ENCODE results near the gene MGMT.

MGMT gene

DNA sequence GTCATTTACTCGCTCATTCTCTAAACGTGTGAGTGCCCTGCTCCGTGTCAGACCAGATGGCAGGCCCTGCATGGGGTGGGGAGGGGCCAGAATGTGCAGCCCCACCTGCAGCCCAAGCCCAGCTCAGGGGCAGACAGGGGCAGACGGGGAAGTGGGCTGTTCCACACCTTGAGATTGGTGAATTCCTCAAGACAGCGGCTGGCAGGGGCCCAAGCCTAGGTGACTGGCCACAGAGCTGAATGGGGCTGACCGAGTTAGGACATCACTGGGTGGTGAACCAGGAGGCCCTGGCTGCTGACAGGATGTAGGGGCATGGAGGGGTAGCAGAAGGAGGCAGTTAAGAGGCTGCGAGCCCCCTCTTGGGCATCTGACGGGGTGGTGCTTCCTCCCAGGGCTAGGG is 79.1 kb downstream of the MGMT start:
- DNase-seq: no peak

DNA sequence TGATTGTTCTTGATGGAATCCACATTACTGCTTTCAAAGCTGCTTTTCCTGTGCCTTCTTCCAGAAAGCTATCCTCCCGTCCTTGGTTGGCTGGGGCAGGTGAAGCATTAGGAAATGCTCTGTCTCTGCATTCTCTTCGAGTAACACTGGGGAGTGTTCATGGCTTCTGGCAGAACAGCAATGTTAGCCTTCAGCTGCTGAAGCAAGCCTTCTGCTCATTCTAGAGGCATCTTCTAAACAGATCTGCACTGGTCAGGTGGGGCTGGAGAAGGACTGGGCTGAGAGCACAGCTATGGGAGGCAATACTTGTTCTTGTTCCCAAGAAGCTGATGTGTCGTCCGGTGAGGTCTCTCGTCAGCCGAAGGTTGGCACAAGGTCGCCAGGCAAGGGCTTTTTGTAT is 80.6 kb downstream of the MGMT start:
- no peak for DNase-seq

- DNase-seq: no peak
Observed at GRCh38 chr10:129548600-129548999, 81.6 kb downstream of the MGMT start.

DNA sequence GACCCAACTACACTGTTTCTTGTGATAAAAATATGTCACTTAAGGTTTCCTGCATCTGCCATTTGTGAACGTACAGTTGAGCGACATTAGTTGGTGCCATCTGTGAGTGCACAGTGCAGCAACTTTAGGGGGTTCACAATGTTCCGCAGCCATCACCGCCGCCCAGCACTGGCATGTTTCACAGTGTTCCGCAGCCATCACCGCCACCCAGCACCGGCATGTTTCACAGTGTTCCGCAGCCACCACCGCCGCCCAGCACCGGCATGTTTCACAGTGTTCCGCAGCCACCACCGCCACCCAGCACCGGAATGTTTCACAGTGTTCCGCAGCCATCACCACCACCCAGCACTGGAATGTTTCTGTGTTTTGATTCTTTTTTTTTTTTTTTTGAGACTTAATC is 83.0 kb downstream of the MGMT start:
- DNase-seq: no peak

GRCh38 chr10:129550658-129551057 is 83.6 kb downstream of the MGMT start:
- DNase-seq: no peak

DNA sequence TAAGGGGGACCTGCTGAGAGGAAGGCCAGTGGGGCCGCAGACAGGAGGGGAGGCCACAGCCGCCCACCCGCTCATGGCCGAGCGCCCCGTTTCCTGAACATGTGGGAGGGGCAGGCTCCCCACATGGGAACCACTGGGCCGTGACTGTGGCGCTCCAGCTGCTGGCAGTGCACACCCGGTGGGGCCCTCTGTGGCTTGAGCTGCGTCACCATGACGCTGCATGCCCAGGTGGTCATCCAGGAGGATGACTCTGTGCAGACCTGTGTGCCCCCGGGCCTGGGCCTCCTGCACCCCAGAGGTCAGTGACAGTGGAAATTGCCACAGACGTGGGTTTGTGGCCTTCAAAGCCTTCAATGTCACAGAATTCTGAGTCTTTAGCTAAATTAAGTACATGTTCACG is 85.1 kb downstream of the MGMT start:
- DNase-seq: no peak

DNA sequence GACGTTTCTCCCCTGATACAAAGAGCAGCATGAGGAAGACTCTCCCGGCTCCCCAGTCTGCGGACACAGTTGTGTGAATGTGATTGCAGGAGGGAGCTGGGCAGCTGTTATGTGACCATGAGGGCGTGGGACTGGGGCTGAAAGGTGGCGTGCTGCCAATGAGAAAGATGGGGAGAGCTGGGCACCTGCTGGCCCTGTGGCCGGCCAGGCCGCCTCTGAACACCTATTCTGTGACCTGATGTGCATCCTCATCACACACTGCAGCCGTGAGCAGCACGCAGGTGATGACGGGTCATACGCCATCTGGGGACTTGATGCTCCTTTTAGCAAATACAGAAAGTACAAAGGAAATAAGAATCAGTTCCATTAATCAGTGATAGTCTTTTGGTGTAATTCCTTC is 86.9 kb downstream of the MGMT start:
- no peak for DNase-seq

DNA sequence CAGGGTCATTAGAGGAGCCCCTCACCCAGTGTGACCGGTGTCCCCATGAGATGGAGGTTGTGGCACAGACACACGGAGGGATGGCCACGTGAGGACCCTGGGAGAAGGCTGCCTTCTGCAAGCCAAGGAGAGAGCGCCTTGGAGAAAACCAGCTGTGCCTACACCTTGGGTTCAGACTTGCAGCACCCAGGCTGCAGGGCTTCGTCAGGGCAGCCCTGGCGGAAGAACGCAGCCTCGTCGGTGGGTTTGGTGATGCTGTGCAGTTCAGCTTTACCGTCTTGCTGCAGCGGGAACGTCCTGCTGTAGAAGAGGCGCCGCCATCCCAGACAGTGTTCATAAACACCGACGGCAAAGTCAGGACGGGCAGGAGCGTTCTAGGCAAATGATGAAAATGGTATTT is 89.3 kb downstream of the MGMT start:
- DNase-seq: no peak

- no peak for DNase-seq
Observed at GRCh38 chr10:129560361-129560760, 93.3 kb downstream of the MGMT start.

DNA sequence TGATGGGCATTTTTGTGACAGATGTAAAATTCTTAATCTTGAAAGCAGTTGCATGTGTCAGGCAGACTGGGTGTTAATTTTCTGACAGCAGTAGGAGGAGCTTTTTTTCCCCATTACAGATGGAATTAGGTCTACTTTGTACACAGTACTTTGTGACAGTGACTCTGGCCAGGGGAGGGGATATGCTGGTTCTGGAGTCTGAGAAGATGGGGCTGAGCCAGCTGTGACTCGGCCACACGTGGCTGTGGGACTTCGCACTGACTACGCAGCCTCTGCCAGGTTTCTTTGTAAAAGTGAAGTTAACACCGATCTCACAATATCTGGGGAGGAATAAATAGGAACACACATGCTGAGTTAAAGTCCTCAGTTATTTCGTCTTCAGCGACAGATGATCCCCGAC is 95.4 kb downstream of the MGMT start:
- DNase-seq: no peak

DNA sequence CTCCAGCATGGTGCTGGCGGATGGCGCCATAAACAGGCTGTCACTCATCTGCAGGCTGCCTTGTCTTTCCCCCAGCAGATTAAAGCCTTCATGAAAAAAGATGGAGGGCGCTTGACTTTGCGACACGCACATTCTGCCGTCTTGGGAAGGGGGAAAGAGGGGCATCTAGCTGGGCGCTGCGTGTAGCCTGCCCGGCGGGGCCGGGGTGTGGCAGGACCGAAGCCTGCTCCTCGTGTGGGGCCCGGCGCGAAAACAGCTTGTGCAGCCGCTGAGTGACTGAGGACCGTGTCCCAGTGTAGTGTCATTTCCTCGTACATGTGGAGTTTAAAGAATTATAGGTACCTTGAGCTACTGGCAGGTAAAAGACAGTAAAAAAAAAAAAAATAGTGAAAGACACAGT is 97.9 kb downstream of the MGMT start:
- no peak for DNase-seq

DNA sequence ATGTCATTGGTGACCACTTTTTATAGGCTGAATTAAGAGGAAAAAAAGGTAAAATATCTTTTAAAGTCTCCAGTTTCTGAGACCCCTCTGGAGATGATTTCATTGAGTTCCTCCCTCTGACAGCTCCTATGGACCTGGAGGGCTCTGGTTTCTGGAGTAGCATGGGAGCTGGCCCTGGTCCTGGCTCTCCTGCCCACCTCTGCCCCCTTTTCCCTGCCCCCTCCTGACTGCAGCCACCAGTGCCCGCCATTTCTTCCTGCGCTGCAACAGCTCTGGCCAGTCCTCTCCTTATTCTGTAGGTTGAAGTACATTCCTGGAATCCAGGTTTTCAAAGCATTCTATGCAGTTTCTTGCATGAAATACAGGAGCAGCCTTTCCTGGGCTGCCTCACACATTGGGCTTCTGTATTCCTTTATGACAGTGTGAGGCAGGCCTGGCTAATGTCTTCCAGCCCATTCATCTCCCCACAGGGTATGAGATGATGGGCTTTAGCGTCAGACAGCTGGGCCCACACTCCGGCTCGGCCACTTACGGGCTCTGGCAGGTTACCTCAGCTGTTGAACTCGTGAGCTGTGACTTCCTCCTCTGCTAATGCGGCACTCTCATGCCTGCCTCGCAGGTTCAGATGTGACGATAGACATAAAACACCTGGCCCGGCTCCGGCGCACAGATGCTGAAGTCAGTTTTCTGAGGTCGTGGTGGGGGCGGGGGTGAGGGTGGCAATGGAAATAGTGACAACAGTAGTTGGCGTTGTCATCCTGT is 101.7 kb downstream of the MGMT start:
- DNase-seq: no peak

- no peak for DNase-seq
Observed at GRCh38 chr10:129570185-129570584, 103.1 kb downstream of the MGMT start.

- DNase-seq: no peak
Observed at GRCh38 chr10:129579228-129579627, 112.2 kb downstream of the MGMT start.

DNA sequence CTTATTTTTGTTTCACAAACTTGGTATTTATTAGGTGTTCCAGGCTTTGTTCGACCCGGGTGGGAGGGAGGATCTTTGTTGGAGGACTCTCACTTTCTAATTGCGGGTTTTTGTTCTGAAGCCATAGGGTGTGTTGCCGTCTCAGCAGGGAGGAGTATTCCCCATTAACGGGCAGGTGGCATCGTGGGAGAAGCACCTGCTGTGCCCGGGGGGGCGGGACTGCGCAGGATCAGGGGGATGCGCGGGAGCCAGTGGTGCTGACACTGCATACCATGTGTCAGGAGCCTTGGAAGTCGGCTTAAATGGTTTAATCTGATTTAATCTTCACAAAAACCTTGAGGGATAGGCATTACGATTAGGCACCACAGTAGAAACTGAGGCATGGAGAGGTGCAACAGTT is 113.0 kb downstream of the MGMT start:
- no peak for DNase-seq

DNA sequence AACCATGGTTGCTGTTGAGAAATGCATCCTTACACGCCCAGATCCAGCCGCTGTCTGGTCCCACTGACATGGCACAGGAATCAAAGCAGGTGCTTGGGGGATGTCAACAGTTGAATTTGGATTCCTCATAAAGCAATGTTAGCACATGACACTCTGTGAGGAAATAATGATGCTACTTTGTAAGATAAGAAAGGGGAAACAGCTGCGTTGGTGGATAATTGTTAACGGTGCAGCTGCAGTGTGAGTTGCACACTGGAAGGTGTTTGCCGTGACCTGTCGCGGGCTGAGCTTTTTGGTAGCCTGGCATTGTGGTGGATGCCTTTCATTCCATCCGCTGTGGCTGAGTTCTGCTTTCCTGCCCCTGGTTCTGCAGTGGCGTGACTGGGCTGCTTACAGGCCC is 113.9 kb downstream of the MGMT start:
- DNase-seq: no peak

DNA sequence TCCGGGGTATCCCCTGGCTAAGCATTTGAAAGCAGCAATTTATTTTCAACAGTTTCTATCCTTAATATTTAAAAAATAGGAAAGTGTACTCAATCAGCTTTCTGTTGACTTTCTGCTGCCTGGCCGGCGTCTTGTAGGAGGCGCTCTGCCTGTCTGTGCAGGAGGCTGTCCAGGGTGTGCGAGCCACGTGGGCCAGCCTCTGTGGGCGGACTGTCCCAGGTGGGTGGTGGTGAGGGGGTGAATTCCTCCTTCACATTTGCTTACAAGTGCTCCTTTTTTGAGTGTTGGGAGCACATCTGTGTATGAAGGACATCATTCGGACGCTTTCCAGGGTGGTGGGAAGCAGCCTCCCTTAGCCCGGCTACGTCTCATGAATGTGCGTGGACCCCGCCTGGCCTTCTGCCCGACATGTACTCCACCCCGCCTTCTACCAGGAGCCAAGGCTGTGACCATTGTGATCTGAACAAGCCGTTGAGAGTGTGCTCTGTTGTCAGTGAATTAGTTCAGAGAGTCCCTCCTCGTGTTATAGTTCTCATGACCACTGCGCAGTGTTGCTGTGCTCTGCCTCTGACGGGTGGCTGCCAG is 114.9 kb downstream of the MGMT start:
- no peak for DNase-seq

DNA sequence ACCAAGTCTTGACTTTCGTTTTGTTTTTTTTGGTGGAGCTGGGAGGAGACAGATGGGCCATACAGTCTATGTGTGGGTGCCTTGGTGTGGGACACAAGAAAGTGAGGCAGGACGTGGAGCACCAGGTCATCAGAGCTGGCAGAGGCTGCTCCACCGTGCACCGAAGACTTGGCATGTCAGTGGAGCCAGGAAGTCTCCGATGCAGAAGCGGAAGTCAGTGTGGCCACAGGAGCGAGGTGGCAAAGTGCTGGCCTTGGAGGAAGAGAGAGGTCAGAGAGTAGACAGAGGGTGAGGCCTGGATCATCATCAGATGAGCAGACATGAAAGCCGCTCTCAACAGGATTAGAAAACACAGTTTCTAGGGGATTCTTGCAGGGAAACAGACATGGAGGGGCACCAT is 116.8 kb downstream of the MGMT start:
- DNase-seq: no peak

- DNase-seq: no peak
Observed at GRCh38 chr10:129586898-129587443, 119.9 kb downstream of the MGMT start.

DNA sequence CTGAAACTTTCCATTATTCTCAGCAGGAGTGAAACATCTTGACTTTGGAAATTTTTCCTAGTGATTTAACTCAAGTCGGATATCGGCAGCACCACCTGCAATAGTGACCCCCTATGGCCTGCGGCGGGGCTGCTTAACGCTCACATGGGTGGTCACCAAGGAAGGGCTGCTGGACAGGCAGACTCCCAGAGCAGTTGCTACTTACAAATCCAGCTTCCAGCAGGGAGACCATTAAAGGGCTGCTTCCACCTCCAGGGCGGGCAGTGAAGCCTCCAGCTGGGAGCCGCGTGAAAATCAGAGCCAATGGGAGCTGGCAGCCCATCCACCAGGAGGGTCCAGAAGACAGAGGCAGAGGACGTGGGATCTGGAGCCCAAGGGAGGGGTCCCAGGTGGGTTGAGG is 122.5 kb downstream of the MGMT start:
- DNase-seq: no peak

DNA sequence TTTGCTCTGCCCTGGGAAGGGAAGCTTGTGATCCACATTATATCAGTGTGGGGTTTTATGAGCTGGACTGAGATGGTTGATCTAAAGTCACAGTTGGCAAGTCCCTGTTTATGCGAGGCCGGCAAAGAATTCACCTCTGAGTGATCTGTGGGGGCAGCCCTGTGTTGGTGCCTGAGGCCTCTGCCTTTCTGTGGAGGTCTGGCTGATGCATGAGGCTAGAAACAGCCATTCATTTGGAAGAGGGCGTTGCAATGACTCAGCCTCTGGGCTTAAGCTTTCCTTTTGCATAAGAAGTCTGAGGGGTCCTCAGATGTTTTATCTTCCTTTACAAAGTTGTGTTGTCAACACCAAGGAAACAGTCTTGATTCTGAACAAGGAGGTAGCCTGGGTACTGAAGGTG is 126.9 kb downstream of the MGMT start:
- no peak for DNase-seq

DNA sequence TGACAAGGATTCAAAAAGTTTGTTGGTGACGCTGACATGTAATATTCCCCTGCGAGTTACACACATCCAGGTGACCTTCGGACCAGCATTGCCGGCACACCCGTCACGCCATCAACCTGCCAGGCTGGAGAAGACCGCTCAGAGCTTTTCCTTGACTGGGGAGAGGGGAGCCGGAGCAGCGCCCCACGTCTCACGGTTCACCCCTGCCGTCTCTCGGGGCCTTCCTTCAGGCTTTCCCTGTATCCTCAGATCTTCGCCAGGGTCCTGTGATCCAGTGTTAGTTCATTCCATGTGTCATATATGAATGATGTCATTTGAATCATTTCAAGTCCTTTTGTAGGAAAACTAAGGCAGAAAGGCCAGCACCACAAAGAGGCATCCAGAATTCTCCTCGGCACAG is 127.8 kb downstream of the MGMT start:
- no peak for DNase-seq

DNA sequence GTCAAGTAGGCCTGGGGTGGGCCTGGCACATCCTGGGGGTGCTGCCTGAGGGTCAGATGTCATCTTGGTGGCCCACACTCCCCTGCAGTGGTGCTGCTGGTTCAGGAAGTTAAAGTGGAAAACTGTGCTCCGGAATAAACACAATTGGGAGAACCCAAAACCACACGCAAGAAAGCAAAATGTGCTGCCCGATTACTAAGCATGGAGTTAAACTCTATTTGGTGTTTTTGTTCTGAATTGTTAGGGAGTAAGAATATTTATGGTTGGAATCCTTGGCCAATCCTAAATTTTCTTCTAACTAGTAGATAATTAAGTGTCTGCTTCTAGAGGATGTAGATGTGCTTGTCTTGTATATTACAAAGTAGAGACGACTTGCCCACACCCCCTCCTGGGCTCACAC is 131.4 kb downstream of the MGMT start:
- no peak for DNase-seq

- no peak for DNase-seq
Observed at GRCh38 chr10:129599160-129599559, 132.1 kb downstream of the MGMT start.

GRCh38 chr10:129601737-129602136 is 134.7 kb downstream of the MGMT start:
- no peak for DNase-seq
